ENCODE measurements around the gene OR6S1. TPM values are rescaled to one million over a fixed set of nuclear protein-coding genes. Genes with fewer than 3 reads are reported as not detected.
A peak's percentile ranks its signal among the peaks of the same experiment; 100 is the strongest.

Gene OR6S1
- total and polyA plus RNA-seq, 10 of the 15 experiments (the other 5 are each of a cell fraction or from before 2014, with no cell fraction given) = 0.22 to 0.67 (median 0.43) TPM; not detected in 4

GRCh38 chr14:20681348-20682126 lies 40.0 kb upstream of the OR6S1 start (continued):
- TF ChIP-seq REST (IDR thresholded peaks at IDR 0.05; ENCODE audit: low read depth, low read length) (0 out of 2 replicates have a peak, but pooled peaks have one; percentile 6), BACH1 (IDR thresholded peaks at IDR 0.05; ENCODE audit: borderline replicate concordance) (peak; percentile 41; the same call in 1 of the 2 replicates), CBFB (IDR thresholded peaks at IDR 0.05; ENCODE audit: low read depth) (peak; percentile 48; the same call in 1 of the 2 replicates), HDAC2 (IDR thresholded peaks at IDR 0.05) (no peak), E4F1 (IDR thresholded peaks at IDR 0.05; ENCODE audit: borderline replicate concordance, partially characterized antibody) (no peak), RELA (IDR thresholded peaks at IDR 0.05; ENCODE audit: borderline replicate concordance, partially characterized antibody) (peak; percentile 61), ZNF687 (IDR thresholded peaks at IDR 0.05) (peak; percentile 19; the same call in 1 of the 2 replicates), CREM (IDR thresholded peaks at IDR 0.05; ENCODE audit: low read depth) (0 out of 2 replicates have a peak, but pooled peaks have one; percentile 10), SMAD1 (IDR thresholded peaks at IDR 0.05; ENCODE audit: low read depth, partially characterized antibody) (no peak), FOXM1 (IDR thresholded peaks at IDR 0.05; ENCODE audit: low read depth, low read length) (no peak; the same call in 1 of the 2 replicates), TBL1XR1 (IDR thresholded peaks at IDR 0.05; ENCODE audit: low read depth, low read length) (peak; percentile 79), TCF7 (IDR thresholded peaks at IDR 0.05; ENCODE audit: borderline replicate concordance) (peak; percentile 78), SP1 (IDR thresholded peaks at IDR 0.05; ENCODE audit: low read depth, low read length) (peak; percentile 21), EZH2 (IDR thresholded peaks at IDR 0.05; ENCODE audit: borderline replicate concordance, control insufficient read depth, low read depth, low read length) (no peak), E2F8 (IDR thresholded peaks at IDR 0.05; ENCODE audit: low read depth, partially characterized antibody) (no peak), ZSCAN29 (IDR thresholded peaks at IDR 0.05) (peak; percentile 95)

Measured in GM12878 (cell line).